WERI-Rb-1 (cell line): Measurements from ENCODE around the gene NALF2.
A peak's percentile ranks its signal among the peaks of the same experiment; 100 is the strongest.

Experiments
- DNase-seq: peaks from one replicate; pipeline ENCODE4 v3.0.0-alpha.2; 2020
- H3K27ac ChIP-seq: fragments of 250-450 bp; sonication (Bioruptor Pico); 2 replicates; pipeline ENCODE4 v1.5.1; 2020; ENCODE audit warnings: mild to moderate bottlenecking, moderate library complexity
- H3K27me3 ChIP-seq: fragments of 250-450 bp; sonication (Bioruptor Pico); 2 replicates; pipeline ENCODE4 v1.5.1; 2021; ENCODE audit warnings: mild to moderate bottlenecking, low read depth, moderate library complexity; ENCODE audit not compliant: insufficient read depth, severe bottlenecking
- H3K36me3 ChIP-seq: fragments of 250-450 bp; sonication (Bioruptor Pico); 2 replicates; pipeline ENCODE4 v1.5.1; 2020; ENCODE audit warnings: mild to moderate bottlenecking, moderate library complexity
- H3K4me3 ChIP-seq: 2 replicates; pipeline ENCODE4 v1.5.1; 2011; ENCODE audit warnings: low read depth, mild to moderate bottlenecking, control low read depth, low read length
- H3K9me3 ChIP-seq: fragments of 250-450 bp; sonication (Bioruptor Pico); 2 replicates; pipeline ENCODE4 v1.5.1; 2021; ENCODE audit warnings: mild to moderate bottlenecking, moderate library complexity; ENCODE audit not compliant: severe bottlenecking
- TF ChIP-seq, protein P1 (sequence below): IDR thresholded peaks from 2 replicates; pipeline ENCODE4 v1.5.1; 2011; ENCODE audit warnings: low read depth, mild to moderate bottlenecking, control low read depth, inconsistent platforms, low read length

The NALF2 gene

DNA sequence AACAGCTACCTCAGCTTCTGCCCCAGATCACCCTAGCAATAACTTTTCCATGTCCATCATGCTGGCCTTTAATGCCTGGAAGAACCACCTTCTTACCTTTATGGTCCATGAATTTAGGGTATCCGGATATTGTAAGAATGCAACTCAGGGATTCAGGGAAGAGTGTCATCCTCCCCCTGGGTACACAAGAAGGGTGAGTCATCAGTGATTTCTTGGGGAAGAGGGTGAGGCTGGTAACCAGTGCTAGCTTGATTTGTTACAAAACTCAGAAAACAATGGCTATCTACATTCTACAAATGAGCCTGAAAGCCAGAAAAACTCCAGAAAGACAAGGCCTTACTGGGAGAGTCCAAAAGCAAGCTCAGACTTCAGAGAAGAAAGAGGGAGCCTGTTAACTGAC lies 10.4 kb upstream of the NALF2 start:
- no peaks in the 10 kb centered on the region for H3K36me3 ChIP-seq
- no peaks in the 10 kb centered on the region for H3K9me3 ChIP-seq
- DNase-seq, result no peak
- no peak overlapping the region for H3K27ac ChIP-seq
- TF ChIP-seq, protein P1, sequence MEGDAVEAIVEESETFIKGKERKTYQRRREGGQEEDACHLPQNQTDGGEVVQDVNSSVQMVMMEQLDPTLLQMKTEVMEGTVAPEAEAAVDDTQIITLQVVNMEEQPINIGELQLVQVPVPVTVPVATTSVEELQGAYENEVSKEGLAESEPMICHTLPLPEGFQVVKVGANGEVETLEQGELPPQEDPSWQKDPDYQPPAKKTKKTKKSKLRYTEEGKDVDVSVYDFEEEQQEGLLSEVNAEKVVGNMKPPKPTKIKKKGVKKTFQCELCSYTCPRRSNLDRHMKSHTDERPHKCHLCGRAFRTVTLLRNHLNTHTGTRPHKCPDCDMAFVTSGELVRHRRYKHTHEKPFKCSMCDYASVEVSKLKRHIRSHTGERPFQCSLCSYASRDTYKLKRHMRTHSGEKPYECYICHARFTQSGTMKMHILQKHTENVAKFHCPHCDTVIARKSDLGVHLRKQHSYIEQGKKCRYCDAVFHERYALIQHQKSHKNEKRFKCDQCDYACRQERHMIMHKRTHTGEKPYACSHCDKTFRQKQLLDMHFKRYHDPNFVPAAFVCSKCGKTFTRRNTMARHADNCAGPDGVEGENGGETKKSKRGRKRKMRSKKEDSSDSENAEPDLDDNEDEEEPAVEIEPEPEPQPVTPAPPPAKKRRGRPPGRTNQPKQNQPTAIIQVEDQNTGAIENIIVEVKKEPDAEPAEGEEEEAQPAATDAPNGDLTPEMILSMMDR, result no peak
- no peak overlapping the region for H3K4me3 ChIP-seq
- H3K27me3 ChIP-seq, result no peaks in the 10 kb centered on the region

DNA sequence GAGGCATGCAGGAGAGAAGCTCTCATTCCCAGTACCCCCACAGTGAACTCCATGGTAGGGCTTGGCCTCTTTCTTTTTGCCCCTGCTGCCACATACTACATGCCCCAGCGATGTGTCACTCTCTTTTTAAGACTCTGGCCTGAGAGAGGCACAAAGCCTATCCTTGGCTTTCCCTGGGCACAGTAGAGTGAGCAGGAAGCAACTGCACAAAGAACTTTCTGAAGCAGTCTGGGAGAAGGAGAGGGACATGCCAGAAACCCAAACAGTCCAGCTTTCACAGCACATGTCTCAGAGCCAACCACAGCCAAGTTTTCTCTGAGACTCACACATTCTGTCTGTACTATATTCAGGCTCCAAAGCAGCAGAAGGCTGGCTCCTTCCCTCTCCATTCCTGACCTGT lies 7.9 kb upstream of the NALF2 start:
- no peak overlapping the region for H3K4me3 ChIP-seq
- DNase-seq, result no peak
- no peaks in the 10 kb centered on the region for H3K9me3 ChIP-seq
- no peak overlapping the region for H3K27ac ChIP-seq
- no peaks in the 10 kb centered on the region for H3K36me3 ChIP-seq
- H3K27me3 ChIP-seq, result no peaks in the 10 kb centered on the region
- TF ChIP-seq, protein P1, result no peak

DNA sequence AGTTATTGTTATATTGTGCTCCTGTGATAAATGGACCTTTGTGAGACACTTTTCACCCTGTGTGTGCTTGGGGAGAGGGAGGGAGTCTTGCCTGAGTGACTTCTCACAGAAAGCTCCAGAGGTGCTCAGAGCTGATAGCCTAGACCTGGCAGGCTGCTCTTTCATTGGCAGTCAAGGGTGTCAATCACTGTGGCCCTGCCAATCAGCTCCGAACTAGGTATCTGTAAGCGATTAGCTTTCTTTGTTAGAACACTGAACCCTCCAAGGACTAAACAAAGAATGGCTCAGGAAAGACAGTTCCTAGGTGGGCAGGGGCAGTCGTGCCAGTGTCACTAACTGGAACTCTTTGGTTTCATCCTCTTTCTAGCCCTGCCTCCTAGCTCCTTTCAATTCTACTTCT lies 2.7 kb upstream of the NALF2 start:
- Histone ChIP-seq H3K4me3 (no peak overlapping the region), H3K9me3 (no peaks in the 10 kb centered on the region), H3K36me3 (no peaks in the 10 kb centered on the region), H3K27me3 (no peaks in the 10 kb centered on the region), H3K27ac (no peak overlapping the region)
- DNase-seq, result peak; percentile 71
- TF ChIP-seq, protein P1, result no peak

DNA sequence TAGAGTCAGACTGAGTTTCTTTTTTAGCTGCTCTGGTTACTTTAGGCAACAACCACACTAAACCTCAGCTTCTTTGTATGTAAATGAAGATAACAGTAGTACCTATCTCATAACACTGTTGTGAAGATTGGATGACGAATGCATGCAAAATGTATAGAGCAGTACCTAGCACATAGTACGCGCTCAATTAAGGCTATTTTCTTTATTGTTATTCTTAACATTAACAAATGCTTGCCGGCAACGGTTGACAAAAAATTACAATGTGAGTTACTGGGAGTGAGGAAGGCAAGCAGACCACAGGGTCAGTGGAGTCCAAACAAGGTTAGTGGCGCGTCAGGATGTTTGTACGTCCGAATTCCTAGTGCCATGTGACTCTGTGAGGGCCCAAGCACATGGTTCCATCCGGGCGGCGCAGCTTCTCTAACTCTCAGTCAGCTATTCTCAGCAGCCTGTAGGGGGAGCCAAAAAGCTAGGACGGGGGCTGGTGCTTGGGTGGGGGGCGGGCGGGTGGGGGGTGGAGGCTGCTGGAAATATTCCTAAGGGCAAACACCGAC lies 821 bp upstream of the NALF2 start:
- peak overlapping the region; percentile 92 for H3K27ac ChIP-seq
- TF ChIP-seq, protein P1, result peak; percentile 54
- peak; percentile 68 for DNase-seq
- no peaks in the 10 kb centered on the region; the same call in none of the 2 replicates for H3K36me3 ChIP-seq
- H3K4me3 ChIP-seq, result peak overlapping the region; percentile 68
- no peaks in the 10 kb centered on the region for H3K27me3 ChIP-seq
- no peaks in the 10 kb centered on the region for H3K9me3 ChIP-seq

DNA sequence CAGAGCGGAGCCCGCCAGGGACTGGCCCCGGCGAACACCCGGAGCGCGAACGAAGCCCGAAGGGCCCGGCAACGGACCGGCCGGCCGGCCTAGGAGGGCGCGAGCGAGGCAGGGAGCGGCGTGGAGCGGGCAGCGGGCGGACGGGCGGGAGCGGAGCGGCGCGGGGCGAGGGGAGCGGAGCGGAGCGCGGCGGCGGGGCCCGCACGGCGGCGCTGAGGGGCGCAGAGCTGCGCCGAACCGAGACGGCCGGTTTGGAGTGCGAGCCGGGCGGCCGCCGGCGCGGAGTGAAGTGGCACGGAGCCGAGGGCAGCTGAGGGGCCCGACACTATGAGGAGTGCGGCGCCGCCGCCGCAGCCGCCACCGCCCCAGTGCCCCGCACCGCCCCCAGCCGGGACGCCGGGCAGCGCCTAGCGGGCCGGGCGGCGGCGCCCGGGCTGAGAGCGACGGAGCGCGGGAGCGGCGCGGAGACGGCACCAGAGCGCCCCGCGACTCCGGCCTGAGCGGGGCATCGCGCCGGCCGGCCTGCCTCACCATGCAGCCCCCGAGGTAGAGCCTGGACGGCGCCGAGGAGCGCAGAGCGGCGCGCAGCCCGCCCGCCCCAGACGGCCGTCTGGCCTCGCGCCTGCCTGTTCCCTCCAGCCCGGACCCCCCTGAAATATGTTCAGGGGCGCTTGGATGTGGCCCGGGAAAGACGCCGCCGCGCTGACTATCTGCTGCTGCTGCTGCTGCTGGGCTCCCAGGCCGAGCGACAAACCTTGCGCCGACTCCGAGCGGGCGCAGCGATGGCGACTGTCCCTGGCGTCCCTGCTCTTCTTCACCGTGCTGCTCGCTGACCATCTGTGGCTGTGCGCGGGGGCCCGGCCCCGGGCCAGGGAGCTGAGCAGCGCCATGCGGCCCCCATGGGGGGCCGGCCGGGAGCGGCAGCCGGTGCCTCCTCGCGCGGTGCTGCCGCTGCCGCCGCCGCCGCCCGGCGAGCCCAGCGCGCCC lies 793 bp downstream of the NALF2 start:
- DNase-seq, result no peak
- Histone ChIP-seq H3K4me3 (peak overlapping the region; percentile 68), H3K9me3 (no peaks in the 10 kb centered on the region), H3K27me3 (no peaks in the 10 kb centered on the region), H3K36me3 (peaks cover 5% of the 10 kb centered on the region), H3K27ac (peak overlapping the region; percentile 92)
- TF ChIP-seq, protein P1, result no peak
